K562 (cell line): Measurements from ENCODE around the gene SLMAP. TPM values are rescaled to one million over a fixed set of nuclear protein-coding genes. Genes with fewer than 3 reads are reported as not detected.
"Not testable (repeated sequence)": the region's sequence is repeated elsewhere in the genome, so short reads cannot be mapped to it uniquely, and the experiment has no call there.

Experiments used
- ATAC-seq: fragments of 200-7000 bp; cut with Tn5 transposase; 3 replicates; pipeline ENCODE4 v1.9.1; 2020; ENCODE audit warnings: moderate library complexity
- BruUV-seq: library from RNA; stranded (reverse); fragments of 400-500 nt; replicated peaks from 2 replicates; lab custom pipeline; 2021; lab: Mats Ljungman, UMichigan
- CTCF ChIA-PET: fragments of 300-600 bp; formaldehyde crosslinking; extraction: SDS; loops from one replicate; lab custom pipeline; 2021; ENCODE audit warnings: low intra/inter-chr PET ratio; lab: Yijun Ruan, JAX
- POLR2A ChIA-PET: fragments of 300-600, 350-650 bp; sonication (Branson Sonifier 250); formaldehyde crosslinking; extraction: SDS; loops from one replicate; lab custom pipeline; 2021; ENCODE audit warnings: antibody characterized with exemption, inconsistent platforms; lab: Yijun Ruan, JAX
- DNase-seq, 4 experiments: peaks; one replicate each; pipeline versions ENCODE4 v3.0.0 to v3.0.0-alpha.2; 2011 to 2018; ENCODE audit warnings: low spot score in 3 of 4, mixed read lengths in 3 of 4; ENCODE audit errors: extremely low read depth in 1 of 4
- FAIRE-seq: peaks from 2 replicates; lab custom pipeline; 2011; peaks lifted over from hg19 to GRCh38; lab: Jason Lieb, UNC
- H2AFZ ChIP-seq: 2 replicates; pipeline ENCODE4 v1.6.0; 2011; ENCODE audit warnings: low read depth, low read length, control low read depth, inconsistent platforms
- H3K27ac ChIP-seq: fragments of 200-600 bp; 3 replicates; pipeline ENCODE4 v1.8.0; 2011; ENCODE audit warnings: low read depth, mild to moderate bottlenecking, control low read depth, inconsistent platforms, low read length, moderate library complexity, mixed read lengths; ENCODE audit errors: extremely low read depth
- H3K27me3 ChIP-seq, 2 experiments: fragments of 300-600 bp in 1 of 2; 2 replicates in 1 of 2; 3 replicates in 1 of 2; pipeline versions ENCODE4 v1.6.0 to v1.8.0; 2011; ENCODE audit warnings: inconsistent platforms in 2 of 2, low read length in 2 of 2, mild to moderate bottlenecking in 1 of 2, mixed read lengths in 1 of 2, moderate library complexity in 1 of 2; ENCODE audit not compliant: control insufficient read depth in 2 of 2, insufficient read depth in 2 of 2
- H3K36me3 ChIP-seq: fragments of 300-600 bp; 3 replicates; pipeline ENCODE4 v1.8.0; 2011; ENCODE audit warnings: mild to moderate bottlenecking, low read length, inconsistent platforms; ENCODE audit not compliant: control insufficient read depth, insufficient read depth
- H3K4me1 ChIP-seq, 2 experiments: fragments of 200-600 bp in 1 of 2; replicated peaks in 1 of 2; 2 replicates in 1 of 2; 3 replicates in 1 of 2; pipeline versions ENCODE4 v1.5.1 to v1.8.0; 2011; ENCODE audit warnings: inconsistent platforms in 2 of 2, low read length in 2 of 2, mild to moderate bottlenecking in 1 of 2, mixed read lengths in 1 of 2, moderate library complexity in 1 of 2; ENCODE audit not compliant: control insufficient read depth in 2 of 2, insufficient read depth in 2 of 2
- H3K4me2 ChIP-seq: 2 replicates; pipeline ENCODE4 v1.6.1; 2011; ENCODE audit warnings: low read length, control low read depth, inconsistent platforms, mixed read lengths; ENCODE audit not compliant: insufficient read depth
- H3K4me3 ChIP-seq: fragments of 200-600 bp; sonication (generic), shearing (Covaris generic); 2 replicates; pipeline ENCODE4 v1.5.1; 2016; ENCODE audit warnings: control low read depth, inconsistent platforms
- H3K79me2 ChIP-seq: fragments of 200-600 bp; 3 replicates; pipeline ENCODE4 v1.8.0; 2011; ENCODE audit warnings: low read length, inconsistent platforms; ENCODE audit not compliant: control insufficient read depth, insufficient read depth
- H3K9ac ChIP-seq, 2 experiments: 2 replicates each; pipeline versions ENCODE4 v1.6.0 to v1.6.1; 2011; ENCODE audit warnings: low read depth in 2 of 2, low read length in 2 of 2, control low read depth in 1 of 2, inconsistent platforms in 1 of 2, mild to moderate bottlenecking in 1 of 2, mixed read lengths in 1 of 2; ENCODE audit not compliant: insufficient read depth in 1 of 2
- H3K9me1 ChIP-seq: one replicate; pipeline ENCODE4 v1.6.0; 2011; ENCODE audit warnings: inconsistent platforms, mild to moderate bottlenecking, low read length, moderate library complexity; ENCODE audit not compliant: control insufficient read depth, insufficient read depth
- H3K9me3 ChIP-seq: replicated peaks from 2 replicates; pipeline ENCODE4 v1.5.1; 2011; ENCODE audit warnings: low read depth, low read length, inconsistent platforms; ENCODE audit not compliant: control insufficient read depth, insufficient read depth
- H4K20me1 ChIP-seq: replicated peaks from 2 replicates; pipeline ENCODE4 v1.6.1; 2011; ENCODE audit warnings: low read length, inconsistent platforms, mixed read lengths; ENCODE audit not compliant: control insufficient read depth, insufficient read depth
- CTCF ChIP-seq, 3 experiments: IDR thresholded peaks in 2 of 3; conservative IDR thresholded peaks in 1 of 3; 2 replicates each; pipeline ENCODE4 v1.5.1; 2011 to 2012; ENCODE audit warnings: low read length in 3 of 3, mild to moderate bottlenecking in 3 of 3, control low read depth in 2 of 3, improper control_type of control experiment in 1 of 3, inconsistent platforms in 1 of 3, low read depth in 1 of 3, mixed read lengths in 1 of 3, moderate library complexity in 1 of 3; ENCODE audit not compliant: insufficient read depth in 2 of 3
- ZNF134 ChIP-seq: fragments of 250-450 bp; sonication (Bioruptor Pico); conservative IDR thresholded peaks from 2 replicates; pipeline ENCODE4 v1.4.0; 2020
- WGBS: fragments of 100-300 bp; shearing (Covaris generic); methylation state at CpG from one replicate; pipeline ENCODE4 v1.1.6; 2016; ENCODE audit warnings: low coverage, mixed read lengths; ENCODE audit not compliant: insufficient coverage; ENCODE audit errors: missing lambda C conversion rate; 5-methylcytosine and 5-hydroxymethylcytosine counted together
- in situ Hi-C: fragments of 300-500 bp; cut with MboI; formaldehyde crosslinking; loops from 4 replicates; pipeline ENCODE4 v1.15.0; 2018; ENCODE audit warnings: inconsistent platforms, mixed read lengths
- intact Hi-C: fragments of 100-400 bp; cut with micrococcal nuclease; formaldehyde crosslinking; loops from 2 replicates; pipeline ENCODE4 v1.14.2; 2022
- polyA plus RNA-seq, 8 experiments: library from polyadenylated mRNA; depleted of rRNA in 4 of 8; stranded (reverse) in 5 of 8; unstranded in 3 of 8; fragments of >200 nt; fragmentation: Nextera tagmentation in 2 of 8; fragmentation: Illumina TruSeq in 1 of 8; extraction: Ambion mirVana in 2 of 8; extraction: Trizol in 1 of 8; gene quantifications; 2 replicates each; pipeline versions ENCODE4 v1.2.1 to v1.2.3, GENCODE V29; 2011 to 2014; ENCODE audit warnings: inconsistent platforms in 1 of 8, missing spikeins in 1 of 8
- total RNA-seq, 7 experiments: library from RNA; depleted of rRNA in 6 of 7; stranded (reverse); fragments of >200 nt in 6 of 7; fragmentation: Illumina TruSeq in 2 of 7; extraction: Trizol in 2 of 7; gene quantifications; 2 replicates each; pipeline versions ENCODE4 v1.2.1 to v1.2.3, GENCODE V29; 2011 to 2021; ENCODE audit warnings: low replicate concordance in 1 of 7

The SLMAP gene
- total and polyA plus RNA-seq, 9 of the 15 experiments (the other 6 are each of a cell fraction or from before 2014, with no cell fraction given), result 12.1 to 50.7 (median 28.3) TPM

DNA sequence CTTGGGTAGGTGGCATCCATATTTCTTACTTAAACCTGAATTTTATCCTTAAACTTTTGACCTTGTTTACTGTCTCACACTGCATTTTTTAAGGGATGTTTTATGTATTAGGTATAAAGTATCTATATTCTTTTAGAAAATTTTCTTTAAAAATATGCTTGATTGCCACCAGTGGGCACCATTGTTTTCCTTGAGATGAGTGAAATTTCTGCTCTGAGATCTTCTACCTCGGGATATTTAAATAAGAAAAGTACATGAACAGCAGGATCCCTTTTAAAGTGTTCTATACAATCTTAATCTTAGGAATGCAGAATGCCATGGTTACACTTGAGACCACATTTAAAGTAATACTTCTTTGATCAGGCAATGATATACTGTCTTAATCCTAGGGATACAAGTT, 108.7 kb downstream of the SLMAP start (continued):
- peak in 1 of 3 experiments; percentile 45; a peak in 2 of 6 replicates for TF ChIP-seq CTCF (IDR thresholded peaks at IDR 0.05 in 2 of 3, conservative IDR thresholded peaks at IDR 0.05 in 1 of 3; ENCODE audit: insufficient read depth in 2 of 3, low read depth in 1 of 3, low read length in 3 of 3)

DNA sequence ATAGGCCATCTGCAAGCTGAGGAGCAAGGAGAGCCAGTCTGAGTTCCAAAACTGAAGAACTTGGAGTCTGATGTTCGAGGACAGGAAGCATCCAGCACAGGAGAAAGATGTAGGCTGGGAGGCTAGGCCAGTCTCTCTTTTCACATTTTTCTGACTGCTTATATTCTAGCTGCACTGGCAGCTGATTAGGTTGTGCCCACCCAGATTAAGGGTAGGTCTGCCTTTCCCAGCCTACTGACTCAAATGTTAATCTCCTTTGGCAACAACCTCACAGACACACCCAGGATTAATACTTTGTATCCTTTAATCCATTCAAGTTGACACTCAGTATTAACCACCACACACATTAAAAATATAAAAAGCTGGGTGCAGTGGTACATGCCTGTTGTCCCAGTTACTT, 113.0 kb downstream of the SLMAP start:
- in situ Hi-C loops, POLR2A ChIA-PET, CTCF ChIA-PET: not testable (repeated sequence)

More for the DNA sequence above, 113.0 kb downstream of the SLMAP start:
- not testable (repeated sequence) for H3K9me3 ChIP-seq, H3K27ac ChIP-seq, H2AFZ ChIP-seq, H3K9me1 ChIP-seq, H3K9ac ChIP-seq, H4K20me1 ChIP-seq, H3K4me2 ChIP-seq
- peaks cover 15% of the 10 kb centered on the region; the same call in 2 of the 3 replicates for H3K36me3 ChIP-seq
- 100% methylated on average over 1 of the region's 1 CpG for WGBS
- peak; percentile 53; the same call in 1 of the 2 replicates for TF ChIP-seq ZNF134 (CRISPR knock-in tag)
- TF ChIP-seq, all 486 proteins: peak for 1; not testable (repeated sequence) for 485
- not testable (repeated sequence) for H3K4me3 ChIP-seq, H3K27me3 ChIP-seq, BruUV-seq, DNase-seq, H3K79me2 ChIP-seq, ATAC-seq, FAIRE-seq, H3K4me1 ChIP-seq
- intact Hi-C loops, result loop anchor here (10.0 kb wide), 3 partner anchors 136 to 474 kb away; partner anchors contain the start of gene FLNB
